ENCODE data around the gene CDC42BPA. TPM values are rescaled to one million over a fixed set of nuclear protein-coding genes. Genes with fewer than 3 reads are reported as not detected.

Gene CDC42BPA
- total RNA-seq, 2 donors from 2014 or later = 26.4 to 36.6 TPM

DNA sequence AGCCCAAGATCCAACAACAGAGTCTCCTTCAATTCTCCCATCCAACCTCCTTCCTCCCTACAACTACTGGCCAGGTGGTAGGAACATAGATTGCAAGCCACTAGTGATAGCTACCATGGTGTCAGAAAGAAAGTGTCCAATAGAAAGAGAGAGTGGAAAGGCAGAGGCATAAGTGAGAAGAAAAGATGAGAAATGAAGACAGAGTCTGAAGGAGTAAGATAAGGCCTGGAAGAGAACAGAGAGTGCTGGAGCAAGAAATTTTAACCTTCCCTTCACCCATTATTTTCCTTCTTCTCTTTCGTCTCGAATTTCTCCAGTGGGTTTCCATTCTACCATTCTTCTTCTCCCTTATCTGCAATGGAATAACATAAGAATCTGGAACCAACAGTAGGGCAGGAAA lies 57.9 kb downstream of the CDC42BPA start:
- no peaks in the 10 kb centered on the region for H3K36me3 ChIP-seq
- H3K9me3 ChIP-seq = no peaks in the 10 kb centered on the region
- no peak for DNase-seq
- TF ChIP-seq CTCF (IDR thresholded peaks at IDR 0.05) = no peak
- no peak overlapping the region for H3K4me3 ChIP-seq
- no peak overlapping the region for H3K9ac ChIP-seq (ENCODE audit: low read depth in 2 of 2, low read length in 2 of 2)
- no peaks in the 10 kb centered on the region for H3K4me1 ChIP-seq
- intact Hi-C loops (cut with DNase I) = no loop called here
- H3K27me3 ChIP-seq = no peaks in the 10 kb centered on the region
- H3K27ac ChIP-seq = no peak overlapping the region

DNA sequence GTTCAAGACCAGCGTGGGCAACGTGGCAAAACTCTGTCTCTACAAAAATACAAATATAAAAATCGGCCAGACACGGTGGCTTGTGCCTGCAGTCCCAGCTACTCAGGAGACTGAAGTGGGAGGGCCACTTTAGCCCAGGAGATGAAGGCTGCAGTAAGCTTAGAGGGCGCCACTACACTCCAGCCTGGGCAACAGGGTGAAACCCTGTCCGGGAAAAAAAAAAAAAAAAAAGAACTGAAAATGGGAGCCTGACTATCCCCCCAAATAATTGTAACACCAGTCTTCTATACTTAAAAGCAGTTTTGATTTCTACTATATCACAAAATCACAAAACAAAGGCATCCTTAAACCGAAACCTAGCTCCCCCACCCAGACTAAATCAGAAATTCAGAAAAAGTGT lies 60.3 kb downstream of the CDC42BPA start:
- H3K27me3 ChIP-seq = no peaks in the 10 kb centered on the region
- no peak for DNase-seq
- no peaks in the 10 kb centered on the region for H3K4me1 ChIP-seq
- no peak overlapping the region for H3K9ac ChIP-seq (ENCODE audit: low read depth in 2 of 2, low read length in 2 of 2)
- intact Hi-C loops (cut with DNase I) = no loop called here
- TF ChIP-seq CTCF (IDR thresholded peaks at IDR 0.05) = no peak
- H3K27ac ChIP-seq = no peak overlapping the region
- no peaks in the 10 kb centered on the region for H3K36me3 ChIP-seq
- no peak overlapping the region for H3K4me3 ChIP-seq
- no peaks in the 10 kb centered on the region for H3K9me3 ChIP-seq

- no peak for DNase-seq
- Histone ChIP-seq H3K4me3 (no peak overlapping the region), H3K9me3 (no peaks in the 10 kb centered on the region), H3K9ac (ENCODE audit: low read depth in 2 of 2, low read length in 2 of 2) (no peak overlapping the region), H3K27me3 (no peaks in the 10 kb centered on the region), H3K4me1 (no peaks in the 10 kb centered on the region), H3K27ac (no peak overlapping the region), H3K36me3 (no peaks in the 10 kb centered on the region)
- TF ChIP-seq CTCF (IDR thresholded peaks at IDR 0.05) = no peak
- intact Hi-C loops (cut with DNase I) = no loop called here
Measured at GRCh38 chr1:227255086-227255732, 63.1 kb downstream of the CDC42BPA start.

DNA sequence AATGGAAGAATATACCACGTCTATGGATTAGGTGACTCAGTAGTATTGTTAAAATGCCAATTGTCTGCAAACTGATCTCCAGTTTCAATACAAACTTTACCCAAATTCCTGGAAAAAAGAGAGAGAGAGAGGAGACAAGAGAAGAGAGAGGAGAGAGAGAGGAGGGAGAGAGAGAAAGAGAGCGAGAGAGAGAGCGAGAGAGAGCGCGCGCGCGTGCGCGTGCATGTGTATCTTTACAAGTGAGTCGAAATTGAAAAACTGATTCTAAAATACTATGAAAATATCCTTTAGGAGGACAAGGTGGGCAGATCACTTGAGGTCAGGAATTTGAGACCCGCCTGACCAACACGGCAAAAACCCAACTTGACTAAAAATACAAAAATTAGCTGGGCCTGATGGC lies 65.2 kb downstream of the CDC42BPA start:
- TF ChIP-seq CTCF (IDR thresholded peaks at IDR 0.05) = no peak
- Histone ChIP-seq H3K27me3 (no peaks in the 10 kb centered on the region), H3K4me1 (no peaks in the 10 kb centered on the region), H3K9ac (ENCODE audit: low read depth in 2 of 2, low read length in 2 of 2) (no peak overlapping the region), H3K27ac (no peak overlapping the region), H3K36me3 (no peaks in the 10 kb centered on the region), H3K9me3 (no peaks in the 10 kb centered on the region), H3K4me3 (no peak overlapping the region)
- intact Hi-C loops (cut with DNase I) = no loop called here
- DNase-seq = no peak

GRCh38 chr1:227245613-227246320 lies 72.5 kb downstream of the CDC42BPA start:
- no peak overlapping the region for H3K9ac ChIP-seq (ENCODE audit: low read depth in 2 of 2, low read length in 2 of 2)
- TF ChIP-seq CTCF (IDR thresholded peaks at IDR 0.05) = no peak
- H3K27ac ChIP-seq = no peak overlapping the region
- H3K4me3 ChIP-seq = no peak overlapping the region
- H3K4me1 ChIP-seq = no peaks in the 10 kb centered on the region
- no peak for DNase-seq
- no peaks in the 10 kb centered on the region for H3K27me3 ChIP-seq
- no peaks in the 10 kb centered on the region for H3K36me3 ChIP-seq
- H3K9me3 ChIP-seq = no peaks in the 10 kb centered on the region
- intact Hi-C loops (cut with DNase I) = no loop called here

All from colonic mucosa (tissue), 4 donors.